HEK293T (cell line): ENCODE measurements around the gene CREG1.

Experiments used
- ARNT ChIP-seq: fragments of 450-650 bp; IDR thresholded peaks from 2 replicates; pipeline ENCODE4 v1.6.1; 2017; ENCODE audit warnings: mild to moderate bottlenecking
- CTBP1 ChIP-seq: fragments of 450-650 bp; IDR thresholded peaks from 2 replicates; pipeline ENCODE4 v1.6.1; 2016; ENCODE audit warnings: borderline replicate concordance
- ELF4 ChIP-seq: fragments of 450-650 bp; IDR thresholded peaks from 2 replicates; pipeline ENCODE4 v1.6.1; 2017; ENCODE audit warnings: antibody characterized with exemption
- FOXA1 ChIP-seq: fragments of 450-650 bp; IDR thresholded peaks from 2 replicates; pipeline ENCODE4 v1.6.1; 2016; ENCODE audit warnings: mild to moderate bottlenecking
- FOXK2 ChIP-seq: fragments of 450-650 bp; IDR thresholded peaks from 2 replicates; pipeline ENCODE4 v1.6.1; 2016; ENCODE audit warnings: mild to moderate bottlenecking
- FOXM1 ChIP-seq: fragments of 450-650 bp; IDR thresholded peaks from 2 replicates; pipeline ENCODE4 v1.6.1; 2017; ENCODE audit warnings: mild to moderate bottlenecking, borderline replicate concordance
- SP1 ChIP-seq: fragments of 450-650 bp; IDR thresholded peaks from 2 replicates; pipeline ENCODE4 v1.6.1; 2017
- ZNF384 ChIP-seq: fragments of 450-650 bp; IDR thresholded peaks from 2 replicates; pipeline ENCODE4 v1.6.1; 2016

DNA sequence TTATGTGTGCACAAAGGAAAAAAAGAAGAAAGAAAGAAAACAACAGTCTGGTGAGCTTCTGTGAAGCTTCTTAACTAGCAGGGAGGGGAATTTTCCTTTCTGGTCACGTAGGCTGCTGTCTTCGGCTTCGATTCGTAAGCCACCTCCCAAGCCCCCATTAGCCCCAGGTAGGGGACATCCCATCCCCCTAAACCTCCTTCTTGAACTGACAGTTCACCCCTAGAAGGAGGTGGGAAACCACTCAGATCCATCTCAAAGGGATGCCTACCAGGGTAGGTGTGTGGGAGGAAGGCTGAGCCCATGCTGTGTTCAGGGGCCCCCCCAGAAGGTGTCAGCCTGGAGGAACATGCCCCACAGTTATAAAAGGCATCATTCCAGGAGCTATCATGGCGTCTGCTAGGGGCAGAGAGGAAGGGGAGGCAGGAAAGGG lies 61.1 kb downstream of the CREG1 start:
- TF ChIP-seq FOXM1 (no peak), ARNT (no peak), ELF4 (no peak), SP1 (no peak), FOXA1 (no peak), FOXK2 (no peak), ZNF384 (no peak), CTBP1 (no peak)
